Right hindlimb (tissue), 1 donor: ENCODE data around the gene RIMBP3C.
"Not testable (repeated sequence)": the region's sequence is repeated elsewhere in the genome, so short reads cannot be mapped to it uniquely, and the experiment has no call there.

Source experiments
- DNase-seq: peaks from one replicate; pipeline ENCODE4 v3.0.0-alpha.2; 2018

The RIMBP3C gene

GRCh38 chr22:21571679-21572078 lies 20.4 kb upstream of the RIMBP3C start:
- no peak for DNase-seq

DNA sequence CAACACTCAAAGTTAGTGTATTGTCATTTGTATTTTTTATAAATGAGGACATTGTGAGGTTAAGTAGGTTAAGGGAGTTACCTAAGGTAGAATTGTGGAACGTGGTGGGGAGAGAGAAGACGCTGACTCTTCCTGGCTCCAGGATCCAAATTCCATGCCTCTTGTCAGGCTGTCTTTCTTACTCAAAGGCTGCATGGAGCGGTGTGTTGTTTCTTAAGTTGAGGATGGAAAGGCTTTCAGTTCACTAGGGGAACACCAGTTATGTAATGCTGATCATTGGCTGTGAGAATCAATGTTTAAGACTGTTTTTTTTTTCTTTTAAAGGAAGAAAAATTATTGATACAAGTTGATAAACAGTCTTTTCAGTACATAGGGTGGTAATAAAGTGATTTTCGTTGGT lies 19.1 kb upstream of the RIMBP3C start:
- DNase-seq, result no peak

DNA sequence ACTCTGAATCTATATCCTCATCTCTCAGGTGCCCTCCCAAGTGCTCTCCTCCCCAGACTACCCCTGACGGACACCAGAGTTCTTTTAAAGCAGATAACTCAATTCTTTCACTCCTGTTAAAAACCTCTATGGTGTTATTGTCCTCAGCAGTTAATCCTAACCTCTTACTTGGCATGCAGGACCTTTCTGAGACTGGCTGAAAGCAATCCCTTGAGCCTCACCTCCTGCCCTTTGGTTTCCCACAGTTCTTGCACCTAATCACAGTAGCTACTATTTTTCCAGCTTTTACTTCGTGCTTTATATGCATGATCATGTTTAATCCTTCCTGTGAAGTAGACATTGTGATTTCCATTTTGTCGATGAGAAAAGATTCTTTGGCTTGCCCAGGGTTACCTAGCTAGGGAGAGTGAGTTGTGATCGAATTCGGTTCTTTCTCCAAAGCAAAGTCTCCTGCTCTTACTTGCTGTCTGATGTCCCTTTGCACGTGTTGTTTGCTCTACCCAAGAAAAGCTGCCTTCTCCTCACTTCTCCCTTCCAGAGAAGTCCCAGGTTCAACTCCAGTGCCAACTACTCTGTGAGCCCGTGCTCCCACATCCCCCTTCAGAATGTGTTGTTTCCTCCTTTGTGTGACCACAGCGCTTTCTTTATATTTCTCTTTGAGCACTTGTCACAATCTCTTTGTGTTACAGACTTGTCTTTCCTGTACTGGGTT lies 18.4 kb upstream of the RIMBP3C start:
- no peak for DNase-seq

DNA sequence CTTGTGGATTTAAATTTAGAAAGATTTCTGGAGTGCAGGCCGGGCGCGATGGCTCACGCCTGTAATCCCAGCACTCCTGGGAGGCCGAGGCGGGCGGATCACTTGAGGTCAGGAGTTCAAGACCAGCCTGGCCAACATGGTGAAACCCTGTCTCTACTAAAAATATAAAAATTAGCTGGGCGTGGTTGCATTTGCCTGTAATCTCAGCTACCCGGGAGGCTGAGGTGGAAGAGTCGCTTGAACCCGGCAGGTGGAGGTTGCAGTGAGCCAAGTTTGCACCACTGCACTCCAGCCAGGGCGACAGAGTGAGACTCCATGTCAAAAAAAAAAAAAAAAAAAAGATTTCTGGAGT lies 17.8 kb upstream of the RIMBP3C start:
- DNase-seq, result not testable (repeated sequence)

- DNase-seq, result no peak
Measured at GRCh38 chr22:21568347-21569075, 17.2 kb upstream of the RIMBP3C start.

DNA sequence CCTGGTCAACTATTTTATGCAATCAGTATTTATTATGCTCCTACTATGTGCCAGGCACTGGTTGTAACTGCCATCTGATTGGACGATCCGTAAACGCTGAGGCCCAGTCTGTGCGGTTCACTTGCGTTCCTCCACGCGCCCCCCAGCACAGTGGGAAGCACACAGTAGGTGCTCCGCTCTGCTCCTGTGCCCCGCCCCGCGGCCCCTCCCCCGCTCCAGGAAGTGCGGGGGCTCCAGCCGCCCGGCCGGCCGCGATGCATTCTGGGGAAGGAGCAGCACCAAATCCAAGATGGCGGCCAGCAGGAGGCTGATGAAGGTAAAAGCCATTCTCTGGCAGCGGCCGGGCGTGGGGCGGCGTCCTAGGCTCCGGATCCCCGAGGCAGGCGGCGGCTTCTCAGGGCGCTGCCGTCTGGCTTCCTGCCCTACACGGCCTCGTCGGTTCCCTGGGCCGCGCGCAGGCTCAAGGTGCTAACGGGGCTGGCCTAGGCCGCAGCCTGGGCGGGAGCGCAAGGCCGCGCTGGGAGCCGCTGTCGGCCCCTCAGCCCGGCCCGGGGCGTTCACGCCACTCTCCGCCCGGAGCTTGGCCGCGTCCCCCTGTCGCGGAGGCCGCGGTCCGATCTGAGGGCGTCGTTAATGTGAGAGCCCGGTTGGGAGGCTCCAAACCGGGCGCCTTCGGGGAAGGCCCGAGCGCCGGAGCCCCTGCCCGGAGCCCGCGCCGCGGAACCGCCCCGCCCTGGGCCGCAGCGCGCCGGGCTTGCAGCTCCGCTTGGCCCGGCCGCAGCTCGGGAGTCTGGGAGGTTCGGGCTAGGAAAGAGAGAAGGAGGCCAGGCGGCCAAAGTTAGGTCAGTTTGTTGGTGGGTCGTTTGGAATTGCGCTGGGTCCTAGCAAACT lies 16.4 kb upstream of the RIMBP3C start, which contains the start of gene UBE2L3:
Gene UBE2L3, plus strand, starts transcription at position 259 of the 891 bp plus-strand sequence. Its CDS starts 31 bp downstream, at position 290.
- DNase-seq, result peak; percentile 91

- no peak for DNase-seq
Measured at GRCh38 chr22:21564411-21564810, 13.2 kb upstream of the RIMBP3C start.

DNA sequence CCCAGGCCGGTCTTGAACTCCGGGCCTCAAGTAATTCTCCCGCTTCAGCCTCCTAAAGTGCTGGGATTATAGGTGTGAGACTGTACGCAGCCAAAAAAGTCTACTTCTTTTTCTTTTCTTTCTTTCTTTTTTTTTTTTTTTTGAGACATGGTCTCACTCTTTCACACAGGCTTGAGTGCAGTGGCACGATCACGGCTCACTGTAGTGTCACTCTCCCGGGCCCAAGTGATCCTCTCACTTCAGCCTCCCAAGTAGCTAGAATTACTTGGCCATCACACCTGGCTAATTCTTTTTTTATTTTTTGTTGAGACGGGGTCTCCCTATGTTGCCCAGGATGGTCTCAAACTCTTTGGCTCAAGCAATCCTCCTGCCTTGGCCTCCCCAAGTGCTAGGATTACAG lies 12.7 kb upstream of the RIMBP3C start:
- DNase-seq, result no peak

GRCh38 chr22:21560657-21561056 lies 9.4 kb upstream of the RIMBP3C start:
- DNase-seq, result not testable (repeated sequence)

DNA sequence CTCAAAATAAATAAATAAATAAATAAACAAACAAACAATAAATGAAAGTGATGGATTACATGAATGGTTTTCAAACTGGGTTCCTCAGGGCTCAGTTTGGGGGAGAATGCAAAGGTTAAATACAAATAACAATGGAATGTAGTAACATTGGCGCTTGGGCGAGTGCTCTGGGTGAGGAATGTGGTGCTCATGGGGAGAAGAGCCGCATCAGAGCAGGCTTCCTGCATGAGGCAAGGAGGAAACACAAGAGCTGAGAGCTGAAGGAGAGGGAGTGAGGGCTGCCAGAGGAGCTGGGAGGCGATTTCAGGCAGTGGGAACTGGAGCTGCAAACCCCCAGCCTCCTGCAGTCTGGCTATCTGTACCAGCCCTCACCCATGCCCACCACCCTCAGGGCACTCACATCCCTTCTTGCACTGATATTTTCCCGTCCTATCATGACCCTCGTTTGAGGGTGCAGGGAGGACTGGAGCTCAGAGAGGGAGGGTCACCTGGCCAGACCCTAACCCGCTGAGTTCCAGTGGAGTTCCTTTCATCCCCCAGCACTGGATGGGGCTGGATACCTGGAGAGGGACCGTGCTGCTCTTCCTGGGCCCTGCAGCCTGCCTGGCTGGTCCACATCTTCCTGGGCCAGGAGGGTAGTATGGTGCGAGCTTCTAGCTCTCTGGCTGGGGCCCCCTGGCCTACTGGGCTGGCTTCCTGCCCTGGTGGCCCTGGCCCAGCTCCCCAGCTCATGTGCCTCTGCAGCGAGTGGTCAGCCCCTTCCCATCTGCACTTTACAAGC lies 8.3 kb upstream of the RIMBP3C start:
- DNase-seq, result not testable (repeated sequence)

DNA sequence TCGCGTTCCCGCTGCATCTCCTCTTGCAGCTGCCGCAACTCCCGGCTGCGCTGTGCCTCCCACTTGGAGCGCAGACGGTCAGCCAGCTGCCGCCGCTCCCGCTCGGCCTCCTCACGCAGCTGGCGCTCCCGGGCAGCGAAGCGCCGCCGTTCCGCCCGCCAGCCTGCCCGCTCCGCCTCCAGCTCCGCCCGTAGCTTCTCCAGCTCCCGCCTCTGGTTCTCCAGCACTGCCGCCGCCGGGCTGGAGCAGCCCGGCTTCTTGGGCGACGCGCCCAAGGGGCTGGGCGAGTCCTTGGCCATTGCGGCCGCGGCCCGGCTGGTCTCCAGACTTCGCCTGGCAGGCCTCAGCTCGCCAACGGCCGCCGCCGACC lies 598 bp downstream of the RIMBP3C start:
- DNase-seq, result not testable (repeated sequence)

- DNase-seq, result not testable (repeated sequence)
Measured at GRCh38 chr22:21550008-21550677, 1.1 kb downstream of the RIMBP3C start.

GRCh38 chr22:21549558-21549957 lies 1.7 kb downstream of the RIMBP3C start:
- DNase-seq, result not testable (repeated sequence)

DNA sequence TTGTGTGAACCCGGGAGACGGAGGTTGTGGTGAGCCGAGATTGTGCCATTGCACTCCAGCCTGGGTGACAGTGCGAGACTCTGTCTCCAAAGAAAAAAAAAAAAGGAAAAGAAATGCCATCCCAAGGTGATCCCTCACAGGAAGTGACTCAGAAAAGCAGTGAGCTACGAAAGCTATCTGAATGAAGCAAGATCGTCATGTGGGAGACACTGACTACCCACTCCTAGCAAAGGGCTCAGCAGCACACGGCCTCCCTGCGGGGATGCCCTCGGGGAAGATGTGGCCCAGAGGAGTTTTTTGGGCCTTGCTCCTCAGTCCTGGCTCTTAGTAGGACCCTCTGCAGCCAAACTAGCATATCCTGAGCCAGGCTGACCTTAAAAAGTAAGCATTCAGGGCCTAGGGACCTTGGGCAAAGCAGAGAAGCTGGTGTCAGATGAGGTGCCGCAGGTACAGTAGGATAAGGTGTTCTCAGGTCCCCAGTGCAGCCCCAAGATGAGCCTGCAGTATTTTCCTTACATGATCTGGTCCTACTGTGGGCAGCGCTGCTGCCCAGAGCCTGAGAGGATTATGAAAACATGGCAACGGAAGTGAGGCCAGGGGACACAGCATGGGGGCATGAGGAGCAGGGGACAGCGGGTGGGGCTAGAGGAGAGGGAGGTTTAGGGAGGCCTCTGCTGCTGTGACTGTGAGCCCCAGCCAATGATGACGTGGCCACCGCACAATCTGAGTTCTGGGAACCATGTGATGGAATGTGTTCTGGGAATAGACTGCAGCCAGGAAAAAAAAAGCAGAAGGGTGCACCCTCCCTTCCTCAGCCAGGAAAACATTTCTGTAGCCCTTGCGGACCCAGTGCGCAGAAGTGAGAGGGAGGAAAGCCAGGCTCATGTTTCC lies 6.6 kb downstream of the RIMBP3C start:
- DNase-seq, result not testable (repeated sequence)

GRCh38 chr22:21539862-21540261 lies 11.4 kb downstream of the RIMBP3C start:
- DNase-seq, result not testable (repeated sequence)

- not testable (repeated sequence) for DNase-seq
Measured at GRCh38 chr22:21532863-21533648, 18.2 kb downstream of the RIMBP3C start.

- not testable (repeated sequence) for DNase-seq
Measured at GRCh38 chr22:21531525-21531924, 19.7 kb downstream of the RIMBP3C start.

GRCh38 chr22:21526705-21527500 lies 24.4 kb downstream of the RIMBP3C start:
- not testable (repeated sequence) for DNase-seq
